Measurements from ENCODE around the gene DNPEP.
A peak's percentile ranks its signal among the peaks of the same experiment; 100 is the strongest.

DNPEP gene

GRCh38 chr2:219387306-219388120, at the start of gene DNPEP:
Gene DNPEP (minus strand): TSS chr2:219387912. CDS start chr2:219387794, 118 bp downstream.
- TF ChIP-seq EZH2phosphoT487 (conservative IDR thresholded peaks at IDR 0.05; ENCODE audit: low read length) (no peak), CTCF (IDR thresholded peaks at IDR 0.05; ENCODE audit: insufficient read depth, low read length, poor library complexity, severe bottlenecking) (no peak)
- H3K9ac ChIP-seq (ENCODE audit: low read length), result peak within 1 kb of the TSS; percentile 61
- H3K4me2 ChIP-seq (ENCODE audit: low read depth, low read length, poor library complexity, severe bottlenecking), result peak within 1 kb of the TSS; percentile 81
- H3K79me2 ChIP-seq (ENCODE audit: insufficient read depth, low read length), result no peaks in the 10 kb centered on the region
- H3F3A ChIP-seq (ENCODE audit: insufficient read depth), result no peaks in the 10 kb centered on the region
- H3K9me3 ChIP-seq (ENCODE audit: insufficient read depth, low read length), result no peaks in the 10 kb centered on the region
- H4K20me1 ChIP-seq (ENCODE audit: low read depth, low read length), result no peaks in the 10 kb centered on the region
- peak within 1 kb of the TSS; percentile 79 for H3K4me3 ChIP-seq (ENCODE audit: insufficient read depth, low read length, poor library complexity, severe bottlenecking)
- H3K9me2 ChIP-seq (replicated peaks; ENCODE audit: insufficient read depth, low read length), result no peaks in the 10 kb centered on the region
- peak within 1 kb of the TSS; percentile 95 for H2AFZ ChIP-seq (ENCODE audit: low read depth, low read length, severe bottlenecking)
- no peaks in the 10 kb centered on the region for H3K36me3 ChIP-seq (ENCODE audit: low read length)
- H3K27ac ChIP-seq (ENCODE audit: low read depth, low read length), result no peak within 1 kb of the TSS
- no peaks in the 10 kb centered on the region for H3K27me3 ChIP-seq (ENCODE audit: low read length)

GRCh38 chr2:219437141-219437540, 49.4 kb upstream of the DNPEP start:
- Histone ChIP-seq H3K9me3 (ENCODE audit: insufficient read depth, low read length) (no peaks in the 10 kb centered on the region), H3K4me3 (ENCODE audit: insufficient read depth, low read length, poor library complexity, severe bottlenecking) (no peak overlapping the region), H3K4me2 (ENCODE audit: low read depth, low read length, poor library complexity, severe bottlenecking) (no peak overlapping the region), H3K36me3 (ENCODE audit: low read length) (no peaks in the 10 kb centered on the region), H3K27me3 (ENCODE audit: low read length) (no peaks in the 10 kb centered on the region), H3K9me2 (replicated peaks; ENCODE audit: insufficient read depth, low read length) (no peaks in the 10 kb centered on the region), H3K9ac (ENCODE audit: low read length) (no peak overlapping the region), H4K20me1 (ENCODE audit: low read depth, low read length) (no peaks in the 10 kb centered on the region), H2AFZ (ENCODE audit: low read depth, low read length, severe bottlenecking) (no peak overlapping the region), H3K27ac (ENCODE audit: low read depth, low read length) (no peak overlapping the region), H3K79me2 (ENCODE audit: insufficient read depth, low read length) (no peaks in the 10 kb centered on the region), H3F3A (ENCODE audit: insufficient read depth) (no peaks in the 10 kb centered on the region)
- TF ChIP-seq EZH2phosphoT487 (conservative IDR thresholded peaks at IDR 0.05; ENCODE audit: low read length) (no peak), CTCF (IDR thresholded peaks at IDR 0.05; ENCODE audit: insufficient read depth, low read length, poor library complexity, severe bottlenecking) (no peak)

GRCh38 chr2:219436491-219436890, 48.8 kb upstream of the DNPEP start:
- H3K4me3 ChIP-seq (ENCODE audit: insufficient read depth, low read length, poor library complexity, severe bottlenecking), result no peak overlapping the region
- no peaks in the 10 kb centered on the region for H3K9me2 ChIP-seq (replicated peaks; ENCODE audit: insufficient read depth, low read length)
- TF ChIP-seq CTCF (IDR thresholded peaks at IDR 0.05; ENCODE audit: insufficient read depth, low read length, poor library complexity, severe bottlenecking) (no peak), EZH2phosphoT487 (conservative IDR thresholded peaks at IDR 0.05; ENCODE audit: low read length) (no peak)
- H3K4me2 ChIP-seq (ENCODE audit: low read depth, low read length, poor library complexity, severe bottlenecking), result no peak overlapping the region
- H3K27ac ChIP-seq (ENCODE audit: low read depth, low read length), result no peak overlapping the region
- H3K9me3 ChIP-seq (ENCODE audit: insufficient read depth, low read length), result no peaks in the 10 kb centered on the region
- no peaks in the 10 kb centered on the region for H3K27me3 ChIP-seq (ENCODE audit: low read length)
- no peaks in the 10 kb centered on the region for H3K36me3 ChIP-seq (ENCODE audit: low read length)
- H3K9ac ChIP-seq (ENCODE audit: low read length), result no peak overlapping the region
- H4K20me1 ChIP-seq (ENCODE audit: low read depth, low read length), result no peaks in the 10 kb centered on the region
- no peak overlapping the region for H2AFZ ChIP-seq (ENCODE audit: low read depth, low read length, severe bottlenecking)
- no peaks in the 10 kb centered on the region for H3K79me2 ChIP-seq (ENCODE audit: insufficient read depth, low read length)
- H3F3A ChIP-seq (ENCODE audit: insufficient read depth), result no peaks in the 10 kb centered on the region
